Measurements from ENCODE around the gene PRR7.

DNA sequence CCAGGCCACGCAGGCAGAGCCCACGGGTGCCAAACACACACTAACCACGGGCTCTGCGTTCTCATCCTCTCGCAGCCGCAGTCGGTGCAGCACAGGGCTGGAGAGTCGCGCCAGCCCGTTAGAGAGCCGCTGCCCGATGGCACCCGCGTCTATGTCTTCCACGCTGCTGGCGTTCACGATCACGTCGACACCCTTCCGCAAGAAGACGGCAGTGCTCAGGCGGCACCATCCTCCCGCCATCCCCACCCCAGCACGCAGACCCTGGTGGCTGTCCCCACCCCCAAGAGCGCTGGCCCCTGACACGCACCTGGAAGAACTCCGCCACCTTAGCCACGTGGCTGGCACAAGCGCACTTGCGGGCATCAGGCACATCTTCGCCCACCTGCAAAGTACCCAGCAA, 20.8 kb downstream of the PRR7 start:
- TF ChIP-seq POLR2A (IDR thresholded peaks at IDR 0.05; ENCODE audit: low read length) = no peak
- TF ChIP-seq GATA1 (IDR thresholded peaks at IDR 0.05; ENCODE audit: low read depth, low read length) = no peak

Measured in erythroblast (primary cell).